Measurements from ENCODE around the gene STXBP4. TPM values are rescaled to one million over a fixed set of nuclear protein-coding genes. Genes with fewer than 3 reads are reported as not detected.
A peak's percentile ranks its signal among the peaks of the same experiment; 100 is the strongest.
"Not testable (repeated sequence)": the region's sequence is repeated elsewhere in the genome, so short reads cannot be mapped to it uniquely, and the experiment has no call there.

Gene STXBP4
- total RNA-seq, 1 donor from 2014 or later = 14.2 TPM

- no peak for DNase-seq
These were observed 88.6 kb downstream of the STXBP4 start for GRCh38 chr17:55057184-55057583.

DNA sequence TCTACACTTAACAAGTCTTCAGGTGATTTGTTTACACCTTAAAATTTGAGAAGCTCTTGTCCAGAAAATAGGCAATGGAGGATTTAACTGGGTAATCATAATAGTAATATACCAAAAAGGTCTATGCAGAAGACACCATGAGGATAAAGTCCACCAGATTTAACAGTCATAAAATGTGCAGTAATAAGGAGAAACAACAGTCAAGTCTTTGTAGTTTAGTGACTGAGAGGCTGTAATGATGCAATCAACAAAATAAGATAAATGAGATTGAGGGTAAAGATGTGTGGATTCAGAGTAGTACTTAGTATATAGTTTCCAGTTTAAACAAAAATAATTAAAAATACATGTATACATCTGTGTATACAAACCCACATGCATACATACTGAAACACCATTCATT lies 91.2 kb downstream of the STXBP4 start:
- DNase-seq = no peak

DNA sequence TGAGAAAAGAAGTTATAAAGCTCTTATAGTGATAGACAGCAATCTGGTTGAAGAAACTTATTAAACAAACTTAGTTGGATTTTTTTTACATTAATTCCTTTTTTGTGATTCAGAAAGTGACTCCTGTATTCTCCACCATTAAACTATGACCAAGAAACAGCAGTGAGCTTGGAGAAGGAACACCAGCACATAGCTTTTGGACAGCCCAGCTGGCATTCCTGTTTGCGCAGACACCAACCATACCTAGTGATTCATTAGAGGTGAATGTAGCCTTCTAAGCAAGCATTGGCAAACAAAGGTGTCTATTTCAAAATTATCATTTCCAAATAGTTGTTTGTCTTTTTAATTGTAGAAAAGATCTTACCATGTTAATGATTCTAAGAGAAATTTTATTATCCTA lies 94.4 kb downstream of the STXBP4 start:
- DNase-seq = no peak

- DNase-seq = no peak
These were observed 95.6 kb downstream of the STXBP4 start for GRCh38 chr17:55063885-55064874.

DNA sequence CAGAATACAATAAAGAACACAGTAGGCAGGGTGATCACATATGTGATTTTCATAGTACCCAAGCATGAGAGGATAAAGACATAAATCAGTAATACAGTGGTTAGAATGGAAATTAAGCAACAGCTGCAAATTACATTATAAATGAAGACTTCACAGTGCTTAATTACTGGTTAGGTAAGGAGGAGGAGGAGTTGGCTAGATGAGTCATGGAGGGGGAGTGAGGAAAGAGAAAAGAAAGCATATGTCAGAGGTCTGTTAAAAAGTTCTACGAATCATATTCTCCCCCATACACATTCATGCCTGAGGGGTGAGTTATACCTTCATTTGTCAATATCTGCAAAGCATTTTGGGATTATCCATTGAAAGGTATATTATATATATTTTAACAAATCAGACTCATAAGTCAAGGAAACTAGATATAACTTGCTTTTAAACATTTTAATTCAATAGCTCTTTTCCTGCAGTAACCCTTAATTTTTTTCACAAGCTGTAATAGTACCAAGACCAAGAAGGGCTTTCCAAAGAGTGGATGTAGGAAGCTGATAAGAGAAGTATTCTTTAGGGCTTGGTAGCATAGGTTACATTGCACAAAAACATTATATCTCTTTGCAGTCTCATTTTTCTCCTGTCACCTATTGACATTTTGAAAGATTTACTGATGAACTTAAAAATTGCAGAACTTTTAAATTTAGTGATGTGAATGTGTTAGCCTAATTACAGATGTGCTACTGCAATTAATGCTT lies 99.3 kb downstream of the STXBP4 start:
- DNase-seq = no peak

DNA sequence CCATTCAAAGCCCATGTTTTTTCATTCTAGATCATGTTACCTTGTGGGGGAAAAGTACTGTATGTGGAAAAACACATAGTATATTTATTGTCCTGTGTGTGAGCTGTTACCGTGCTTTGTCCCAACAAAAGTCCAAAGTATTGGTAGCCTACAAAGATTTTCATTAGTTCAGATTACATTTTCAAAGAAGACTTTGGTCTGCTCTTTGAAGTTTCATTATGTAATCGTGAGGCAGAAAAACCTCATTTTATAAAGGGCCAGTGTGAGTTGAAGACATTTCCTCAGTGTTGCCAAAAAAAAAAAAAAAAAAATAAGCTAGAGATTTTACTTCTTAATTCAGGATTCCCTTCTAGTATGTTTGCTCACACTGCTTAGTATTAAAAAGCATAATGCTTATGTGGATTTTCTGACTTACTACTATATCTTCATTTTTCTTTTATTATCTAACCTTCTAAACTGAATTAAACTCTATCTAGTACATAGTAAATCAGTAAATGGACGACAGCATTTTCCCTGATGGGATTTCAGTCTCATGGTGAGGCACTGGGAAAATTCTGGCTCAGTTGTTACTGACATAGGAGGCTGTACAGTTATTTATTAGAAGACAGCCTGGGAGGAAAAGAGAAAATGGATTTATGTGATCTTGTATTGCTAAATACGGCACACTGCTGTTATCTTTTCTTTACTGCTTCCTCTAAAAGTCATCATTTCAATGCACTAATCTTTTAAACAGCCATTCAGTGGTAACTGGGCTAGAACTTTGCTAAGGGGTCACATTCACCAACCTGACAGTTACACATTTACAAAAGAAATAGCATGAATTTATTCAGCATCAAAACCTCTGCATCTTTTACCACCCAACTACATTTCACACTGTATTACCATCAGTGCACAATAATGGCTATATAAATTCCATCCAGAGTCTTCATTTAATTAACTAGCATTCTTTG lies 100.6 kb downstream of the STXBP4 start:
- no peak for DNase-seq

DNA sequence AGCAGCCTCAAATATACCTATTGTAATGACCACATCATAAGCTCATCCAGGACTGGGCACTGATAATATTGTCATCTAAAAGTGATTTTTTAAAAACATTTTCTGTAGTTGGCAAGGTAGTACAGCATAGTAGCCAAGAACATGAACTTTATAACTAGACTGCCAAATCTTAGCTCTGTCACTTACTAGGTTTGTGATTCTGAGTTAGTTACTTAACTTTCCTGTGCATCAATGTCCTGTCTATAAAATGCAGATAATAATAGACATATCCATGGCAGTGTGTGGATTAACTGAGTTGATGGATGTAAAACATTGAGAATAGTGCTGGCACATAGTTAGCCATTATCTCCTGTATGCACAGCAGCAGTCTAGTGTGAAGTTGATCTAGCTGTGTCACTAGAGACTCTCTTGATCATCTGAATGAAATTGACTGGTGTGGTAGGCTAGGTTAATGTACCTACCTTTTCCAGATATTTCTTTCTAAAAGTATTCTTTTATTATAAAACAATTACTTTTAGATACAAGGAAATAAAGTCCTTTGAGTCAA lies 101.5 kb downstream of the STXBP4 start:
- no peak for DNase-seq

GRCh38 chr17:55072898-55073297 lies 104.3 kb downstream of the STXBP4 start:
- DNase-seq = no peak

DNA sequence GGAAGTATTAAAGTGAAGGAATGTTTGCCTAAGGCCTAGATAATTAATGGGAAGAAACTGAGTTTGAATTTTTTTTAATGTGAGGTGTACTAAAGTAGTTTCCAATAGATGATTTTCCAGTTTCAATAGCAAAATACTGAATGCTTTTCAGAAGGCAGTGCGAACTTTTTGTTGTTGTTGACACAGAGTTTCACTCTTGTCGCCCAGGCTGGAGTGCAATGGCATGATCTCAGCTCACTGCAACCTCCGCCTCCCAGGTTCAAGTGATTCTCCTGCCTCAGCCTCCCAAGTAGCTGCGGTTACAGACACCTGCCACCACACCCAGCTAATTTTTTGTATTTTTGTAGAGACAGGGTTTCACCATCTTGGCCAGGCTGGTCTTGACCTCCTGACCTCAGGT lies 104.9 kb downstream of the STXBP4 start:
- DNase-seq = not testable (repeated sequence)

DNA sequence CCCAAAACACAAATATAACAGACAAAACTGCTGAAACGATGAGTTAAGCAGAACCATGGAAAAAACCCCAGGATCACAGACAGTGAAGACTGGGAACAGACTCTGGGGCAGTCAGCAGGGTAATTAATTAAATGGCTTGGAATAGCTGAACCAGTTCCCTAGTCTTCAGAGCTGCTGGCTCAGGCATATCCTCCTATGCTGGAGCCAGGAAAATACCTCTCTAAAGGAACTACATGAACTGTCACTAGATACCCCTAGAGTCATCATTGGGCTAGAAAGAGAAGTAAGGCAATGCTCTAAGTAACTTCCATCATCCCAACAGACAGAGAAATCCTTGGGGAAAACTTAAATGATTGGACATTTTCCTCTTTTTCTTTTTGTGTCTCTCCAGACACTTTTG lies 113.0 kb downstream of the STXBP4 start:
- DNase-seq = no peak

DNA sequence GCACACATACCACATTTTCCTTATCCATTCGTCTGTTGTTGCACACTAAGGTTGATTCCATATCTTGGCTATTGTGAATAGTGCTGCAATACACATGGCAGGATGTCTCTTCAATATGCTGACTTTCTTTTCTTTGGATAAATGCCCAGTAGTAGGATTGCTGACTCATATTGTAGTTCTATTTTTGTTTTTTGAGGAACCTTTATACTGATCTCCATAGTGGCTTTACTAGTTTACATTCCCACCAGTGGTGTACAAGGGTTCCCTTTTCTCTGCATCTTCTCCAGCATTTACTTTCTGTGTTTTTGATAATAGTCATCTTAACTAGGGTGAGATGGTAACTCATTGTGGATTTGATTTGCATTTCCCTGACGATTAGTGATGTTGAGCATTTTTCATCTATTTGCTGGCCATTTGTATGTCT lies 118.1 kb downstream of the STXBP4 start:
- DNase-seq = peak; percentile 7

DNA sequence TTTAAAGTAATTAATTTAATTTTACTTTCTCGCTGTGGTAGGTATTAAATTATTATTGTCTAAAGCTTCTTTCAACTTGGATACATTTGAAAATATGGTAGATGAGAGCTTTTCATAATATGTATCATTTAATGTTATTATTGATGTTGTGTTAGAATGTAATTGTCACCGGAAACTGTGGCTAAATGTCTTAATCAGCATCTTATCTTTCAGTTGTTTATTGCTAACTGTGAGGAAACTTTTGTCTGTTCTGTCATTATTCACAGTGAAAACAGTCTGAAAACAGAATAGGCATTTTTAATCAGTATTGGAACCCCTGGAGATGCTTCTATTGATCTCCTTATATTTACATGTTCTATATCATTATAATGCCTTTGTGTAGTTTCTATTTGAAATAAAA lies 120.7 kb downstream of the STXBP4 start:
- DNase-seq = no peak

DNA sequence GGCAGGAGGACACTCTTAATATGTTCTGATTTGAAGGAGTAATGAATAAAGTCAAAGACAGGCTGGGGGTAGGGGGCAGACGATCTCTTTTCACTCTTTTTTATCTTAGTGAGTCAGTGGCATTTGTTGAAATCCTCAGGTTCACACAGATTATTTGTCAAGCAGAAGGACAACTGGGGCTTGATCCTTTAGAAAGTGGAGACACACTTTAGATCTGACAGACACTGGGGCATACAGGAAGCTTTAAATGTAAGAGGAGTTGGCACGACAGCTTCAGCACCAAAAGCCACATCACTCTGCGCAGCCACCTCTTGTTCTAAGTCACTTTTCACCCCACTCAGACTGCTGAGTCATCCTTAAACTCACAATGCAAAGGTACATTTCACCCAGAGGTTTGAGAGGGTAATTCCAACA lies 121.5 kb downstream of the STXBP4 start:
- no peak for DNase-seq

GRCh38 chr17:55093353-55093752 lies 124.8 kb downstream of the STXBP4 start:
- no peak for DNase-seq

GRCh38 chr17:55098765-55099164 lies 130.2 kb downstream of the STXBP4 start:
- no peak for DNase-seq

DNA sequence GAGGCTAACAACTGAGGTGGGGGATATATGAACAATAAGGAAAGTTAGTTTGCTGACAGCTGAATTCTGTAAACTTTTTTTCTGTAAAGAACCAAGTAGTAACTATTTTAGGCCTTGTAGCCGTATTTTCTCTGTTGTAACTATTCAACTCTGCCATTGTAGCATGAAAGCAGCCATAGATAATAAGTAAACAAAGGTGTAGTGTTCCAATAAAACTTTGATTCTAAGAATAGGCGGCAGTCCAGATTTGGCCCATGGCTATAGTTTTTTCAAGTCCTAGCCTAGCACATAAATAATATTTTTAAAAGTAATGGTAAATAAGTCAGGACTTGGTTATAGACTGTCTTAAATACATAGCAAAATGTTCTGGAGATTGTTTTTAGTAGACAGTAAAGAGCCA lies 142.0 kb downstream of the STXBP4 start:
- DNase-seq = no peak

GRCh38 chr17:55114283-55114682 lies 145.7 kb downstream of the STXBP4 start:
- DNase-seq = no peak

DNA sequence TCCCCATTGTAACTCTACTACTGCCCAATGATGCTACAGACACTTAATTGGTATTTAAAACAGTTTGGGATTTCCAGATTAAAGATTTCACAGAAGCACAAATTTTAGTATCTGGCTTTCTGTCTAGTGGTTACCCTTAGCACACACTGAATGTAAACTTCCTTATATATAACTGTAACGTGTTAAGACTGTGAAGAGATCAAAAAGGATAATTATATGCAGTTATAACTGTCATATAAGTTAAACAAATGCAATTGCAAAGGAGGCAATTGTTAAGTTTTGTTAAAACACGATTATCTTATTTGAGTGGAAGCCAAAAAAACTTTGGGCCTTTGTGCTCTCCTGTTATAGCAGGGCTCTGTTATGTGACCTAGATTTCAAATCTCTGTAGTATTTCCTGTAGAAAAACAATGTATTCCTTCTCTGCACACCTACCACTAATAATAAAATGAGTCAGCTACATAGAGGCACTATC lies 147.9 kb downstream of the STXBP4 start:
- DNase-seq = no peak

- no peak for DNase-seq
These were observed 148.6 kb downstream of the STXBP4 start for GRCh38 chr17:55117164-55117563.

DNA sequence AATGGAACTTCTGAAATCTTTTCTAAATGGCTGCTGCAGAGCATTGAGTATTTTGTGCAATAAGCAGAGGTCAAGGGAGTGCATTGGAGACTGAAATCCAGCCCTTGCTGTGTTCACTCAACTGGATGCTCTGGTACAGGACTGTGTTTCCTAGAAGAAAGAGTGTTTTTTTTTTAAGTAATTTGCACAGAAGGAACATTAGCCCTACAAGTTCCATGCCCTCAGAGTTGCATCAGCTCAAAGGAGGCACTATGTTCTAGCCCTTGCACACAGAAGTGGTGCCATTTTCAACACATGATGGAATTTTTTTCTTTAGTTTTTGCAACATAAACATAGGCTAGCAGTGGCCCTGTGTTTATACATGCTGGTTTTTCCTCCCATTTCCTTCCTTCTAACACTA lies 152.1 kb downstream of the STXBP4 start:
- no peak for DNase-seq

GRCh38 chr17:55121268-55121667 lies 152.7 kb downstream of the STXBP4 start:
- DNase-seq = no peak

DNA sequence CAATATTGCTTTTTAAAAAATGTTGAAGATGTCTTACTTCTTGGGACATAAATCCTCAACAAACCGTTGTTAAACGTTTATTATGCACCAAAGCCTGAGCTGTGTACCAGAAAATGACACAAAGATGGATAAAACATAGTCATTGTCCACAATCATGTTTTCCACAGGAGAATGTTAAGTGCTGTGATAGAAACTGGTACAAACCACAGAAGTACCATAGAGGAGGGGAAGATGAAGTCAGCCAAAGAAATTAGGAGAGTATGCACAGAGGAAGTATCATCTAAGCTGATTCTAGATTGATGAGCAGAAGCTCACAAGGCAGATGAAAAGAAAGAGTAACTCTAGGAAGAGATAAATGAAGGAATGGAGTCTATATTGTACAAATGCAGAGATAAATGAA lies 153.5 kb downstream of the STXBP4 start:
- no peak for DNase-seq
